Measurements from ENCODE around the gene THAP5.
A peak's percentile ranks its signal among the peaks of the same experiment; 100 is the strongest.

The THAP5 gene

GRCh38 chr7:108569381-108570145 lies at the start of gene THAP5, which contains the start of gene DNAJB9:
THAP5 (minus strand) TSS chr7:108569706; CDS start chr7:108569569, 137 bp downstream.
DNAJB9 (plus strand) TSS chr7:108569874; CDS start chr7:108571727, 1,853 bp downstream.
- peak; percentile 97 to 99 for DNase-seq

GRCh38 chr7:108618056-108618455 lies 48.5 kb upstream of the THAP5 start:
- no peak for DNase-seq

- DNase-seq: peak; percentile 19 to 77
These were observed 45.4 kb upstream of the THAP5 start for GRCh38 chr7:108614896-108615295.

- no peak for DNase-seq
These were observed 44.5 kb upstream of the THAP5 start for GRCh38 chr7:108613949-108614381.

- peak; percentile 9 to 69 for DNase-seq
These were observed 43.8 kb upstream of the THAP5 start for GRCh38 chr7:108613147-108613948.

GRCh38 chr7:108611268-108611667 lies 41.8 kb upstream of the THAP5 start:
- DNase-seq: no peak

- DNase-seq: no peak
These were observed 40.1 kb upstream of the THAP5 start for GRCh38 chr7:108609643-108610042.

- DNase-seq: no peak
These were observed 36.2 kb upstream of the THAP5 start for GRCh38 chr7:108605559-108606201.

- peak in 1 of 2 experiments; percentile 70 for DNase-seq
These were observed 35.0 kb upstream of the THAP5 start for GRCh38 chr7:108604307-108605077.

- DNase-seq: peak in 1 of 2 experiments; percentile 44
These were observed 34.3 kb upstream of the THAP5 start for GRCh38 chr7:108603656-108604306.

GRCh38 chr7:108600399-108600798 lies 30.9 kb upstream of the THAP5 start:
- DNase-seq: no peak

GRCh38 chr7:108598914-108599580 lies 29.5 kb upstream of the THAP5 start:
- DNase-seq: peak; percentile 68 to 91

GRCh38 chr7:108598153-108598552 lies 28.6 kb upstream of the THAP5 start:
- DNase-seq: peak; percentile 35 to 70

GRCh38 chr7:108596560-108596959 lies 27.1 kb upstream of the THAP5 start:
- DNase-seq: no peak

- DNase-seq: peak; percentile 71 to 88
These were observed 23.2 kb upstream of the THAP5 start for GRCh38 chr7:108592646-108593201.

- no peak for DNase-seq
These were observed 21.1 kb upstream of the THAP5 start for GRCh38 chr7:108590606-108591005.

GRCh38 chr7:108589874-108590273 lies 20.4 kb upstream of the THAP5 start:
- DNase-seq: peak; percentile 11 to 25

GRCh38 chr7:108589199-108589598 lies 19.7 kb upstream of the THAP5 start:
- no peak for DNase-seq

- no peak for DNase-seq
These were observed 16.8 kb upstream of the THAP5 start for GRCh38 chr7:108586274-108586710.

- DNase-seq: peak in 1 of 2 experiments; percentile 10
These were observed 16.3 kb upstream of the THAP5 start for GRCh38 chr7:108585843-108586242.

GRCh38 chr7:108584211-108584610 lies 14.7 kb upstream of the THAP5 start:
- DNase-seq: no peak
